HCT116 (cell line): ENCODE data around the gene IGSF3.

ENCODE experiments used
- JUND ChIP-seq: IDR thresholded peaks from 2 replicates; pipeline ENCODE4 v1.6.1; 2012
- POLR2AphosphoS5 ChIP-seq: IDR thresholded peaks from 2 replicates; pipeline ENCODE4 v1.6.1; 2011; ENCODE audit warnings: mild to moderate bottlenecking, low read depth, low read length, moderate library complexity
- TF ChIP-seq, protein P1 (sequence below), 3 experiments: fragments of 200-600 bp in 1 of 3; sonication (generic) in 1 of 3; IDR thresholded peaks in 2 of 3; conservative IDR thresholded peaks in 1 of 3; 2 replicates each; pipeline ENCODE4 v1.5.1; 2012 to 2017; ENCODE audit warnings: low read depth in 2 of 3, low read length in 2 of 3, antibody characterized with exemption in 1 of 3, borderline replicate concordance in 1 of 3, control low read depth in 1 of 3, mild to moderate bottlenecking in 1 of 3, mixed read lengths in 1 of 3, mixed run types in 1 of 3, moderate library complexity in 1 of 3; ENCODE audit not compliant: insufficient read depth in 1 of 3

DNA sequence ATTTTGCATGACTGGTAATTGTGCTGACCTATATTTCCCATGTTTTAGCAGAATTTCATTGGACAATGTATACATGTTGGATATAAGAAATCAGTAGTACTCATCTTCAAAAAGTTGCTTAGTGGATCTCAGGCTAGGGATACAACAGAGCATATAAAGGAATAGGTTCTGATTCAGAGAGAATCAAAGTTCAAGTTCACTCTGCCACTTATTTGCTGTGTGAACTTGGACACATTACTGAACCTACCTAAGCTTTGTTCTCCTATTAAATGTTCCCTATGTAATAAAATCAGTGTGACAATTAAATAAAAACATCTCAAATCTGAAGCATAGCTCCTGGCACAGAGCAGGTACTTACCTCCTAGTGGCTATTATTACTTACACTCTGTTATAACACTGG lies 106.0 kb downstream of the IGSF3 start:
- no peak for TF ChIP-seq POLR2AphosphoS5
- TF ChIP-seq JUND, result no peak
- TF ChIP-seq, protein P1, sequence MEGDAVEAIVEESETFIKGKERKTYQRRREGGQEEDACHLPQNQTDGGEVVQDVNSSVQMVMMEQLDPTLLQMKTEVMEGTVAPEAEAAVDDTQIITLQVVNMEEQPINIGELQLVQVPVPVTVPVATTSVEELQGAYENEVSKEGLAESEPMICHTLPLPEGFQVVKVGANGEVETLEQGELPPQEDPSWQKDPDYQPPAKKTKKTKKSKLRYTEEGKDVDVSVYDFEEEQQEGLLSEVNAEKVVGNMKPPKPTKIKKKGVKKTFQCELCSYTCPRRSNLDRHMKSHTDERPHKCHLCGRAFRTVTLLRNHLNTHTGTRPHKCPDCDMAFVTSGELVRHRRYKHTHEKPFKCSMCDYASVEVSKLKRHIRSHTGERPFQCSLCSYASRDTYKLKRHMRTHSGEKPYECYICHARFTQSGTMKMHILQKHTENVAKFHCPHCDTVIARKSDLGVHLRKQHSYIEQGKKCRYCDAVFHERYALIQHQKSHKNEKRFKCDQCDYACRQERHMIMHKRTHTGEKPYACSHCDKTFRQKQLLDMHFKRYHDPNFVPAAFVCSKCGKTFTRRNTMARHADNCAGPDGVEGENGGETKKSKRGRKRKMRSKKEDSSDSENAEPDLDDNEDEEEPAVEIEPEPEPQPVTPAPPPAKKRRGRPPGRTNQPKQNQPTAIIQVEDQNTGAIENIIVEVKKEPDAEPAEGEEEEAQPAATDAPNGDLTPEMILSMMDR (IDR thresholded peaks at IDR 0.05 in 2 of 3, conservative IDR thresholded peaks at IDR 0.05 in 1 of 3; ENCODE audit: borderline replicate concordance in 1 of 3, insufficient read depth in 1 of 3, low read depth in 2 of 3, low read length in 2 of 3), result no peak
